NCI-H524 treated with DMSO at 0.1 percent for 48 hours (cell line): ENCODE results near the gene MLLT3.

Experiments used
- DNase-seq: peaks from one replicate; lab custom pipeline; 2025; lab: John Stamatoyannopoulos, UW

MLLT3 gene

DNA sequence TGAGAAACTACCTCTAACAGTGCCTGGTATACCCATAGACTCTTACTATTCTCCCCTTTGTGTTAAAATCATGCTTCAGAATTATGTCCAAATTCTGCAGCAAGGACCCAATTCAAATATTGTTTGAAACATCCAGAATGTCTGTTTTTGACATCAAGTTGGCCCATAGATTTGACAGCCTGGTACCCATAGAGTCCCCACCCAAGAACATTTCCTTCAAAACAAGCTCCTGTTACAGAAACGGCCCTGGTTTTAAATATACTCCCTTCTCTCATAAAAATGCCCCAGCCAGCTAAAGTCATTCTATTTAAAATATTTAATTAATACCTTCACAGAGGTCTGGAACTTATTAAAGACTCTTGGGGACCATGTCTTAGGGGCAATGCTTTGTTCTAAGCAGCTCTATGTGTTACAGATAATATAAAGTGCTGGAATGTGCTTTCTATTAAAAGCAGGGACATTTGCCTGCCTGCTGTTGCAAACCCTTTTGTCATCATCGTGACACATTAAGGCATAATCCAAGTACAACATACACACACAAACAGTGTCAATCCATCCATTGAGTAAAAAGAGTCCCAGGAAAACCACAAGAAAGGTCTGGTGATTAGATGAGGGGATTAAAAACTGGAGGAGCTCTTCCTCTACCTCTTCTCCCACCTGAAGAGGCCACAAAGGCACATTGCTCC lies 321.7 kb downstream of the MLLT3 start:
- no peak for DNase-seq

DNA sequence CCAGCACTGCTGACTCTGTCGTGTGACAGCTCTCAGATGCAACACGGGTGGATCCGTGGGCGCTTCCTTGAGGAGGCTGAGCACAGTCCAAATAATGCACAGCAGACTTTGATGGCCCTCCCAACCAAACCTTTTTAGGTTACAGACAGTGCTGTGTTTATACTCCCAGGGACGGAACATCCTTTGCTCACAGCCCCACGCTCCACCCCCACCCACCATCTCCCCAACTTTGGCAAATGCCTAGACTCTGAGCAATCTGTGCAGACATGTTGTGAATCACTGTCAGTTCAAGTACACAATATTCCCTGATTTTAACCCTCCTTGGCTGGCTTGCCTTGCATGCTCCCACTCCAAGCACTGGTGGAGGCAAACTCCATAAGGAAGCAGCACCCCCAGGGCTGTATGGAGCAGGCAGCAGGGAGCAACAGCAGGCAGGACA lies 324.6 kb downstream of the MLLT3 start:
- DNase-seq, result no peak

DNA sequence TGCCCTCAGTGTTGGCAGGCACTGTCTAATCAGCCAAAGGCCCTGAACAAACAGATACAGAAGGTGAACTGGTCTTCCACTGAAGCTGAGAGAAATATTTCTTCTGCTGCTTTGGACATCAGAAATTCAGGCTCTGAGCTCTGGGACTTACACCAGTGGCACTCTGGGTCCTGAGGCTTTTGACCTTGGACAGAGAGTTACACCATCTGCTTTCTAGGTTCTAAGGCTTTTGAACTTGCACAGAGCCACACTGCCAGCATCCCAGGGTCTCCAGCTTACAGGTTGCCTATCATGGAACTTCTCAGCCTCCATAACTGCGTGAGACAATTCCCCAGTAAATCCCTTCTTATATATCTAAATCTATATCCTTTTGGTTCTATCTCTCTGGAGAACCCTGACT lies 326.7 kb downstream of the MLLT3 start:
- no peak for DNase-seq

DNA sequence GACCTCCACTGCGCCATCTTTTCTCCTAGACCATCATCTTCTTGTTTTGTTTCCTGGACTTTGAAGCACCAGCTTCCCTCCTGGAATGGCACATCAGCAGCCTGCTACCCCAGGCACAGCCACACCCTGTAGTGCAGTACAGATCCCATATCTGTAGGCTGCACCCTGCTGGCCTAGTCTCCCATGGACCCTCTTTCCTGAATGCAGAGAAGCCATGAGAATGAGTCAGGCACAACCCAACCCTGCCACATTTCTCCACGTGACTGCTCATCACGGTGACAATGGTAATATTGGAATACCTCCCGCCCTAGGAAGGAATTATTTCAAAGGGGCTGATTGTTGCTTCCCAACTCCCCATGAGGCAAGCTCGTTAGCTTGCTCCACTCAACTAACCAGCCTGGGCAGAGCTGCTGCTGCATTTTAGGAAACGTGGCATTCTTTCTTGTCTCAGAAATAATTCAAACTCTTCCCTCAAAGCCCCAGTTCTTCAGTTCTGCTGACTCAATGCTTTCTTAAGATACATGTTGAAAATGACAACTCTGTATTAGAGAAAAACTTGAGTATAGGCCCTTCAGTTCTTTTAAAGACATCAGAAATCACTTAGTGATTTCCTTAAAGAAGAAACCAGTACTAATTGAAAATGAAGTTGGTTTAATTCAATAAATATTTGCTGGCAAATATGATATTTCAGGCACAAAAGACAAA lies 328.1 kb downstream of the MLLT3 start:
- DNase-seq, result no peak

DNA sequence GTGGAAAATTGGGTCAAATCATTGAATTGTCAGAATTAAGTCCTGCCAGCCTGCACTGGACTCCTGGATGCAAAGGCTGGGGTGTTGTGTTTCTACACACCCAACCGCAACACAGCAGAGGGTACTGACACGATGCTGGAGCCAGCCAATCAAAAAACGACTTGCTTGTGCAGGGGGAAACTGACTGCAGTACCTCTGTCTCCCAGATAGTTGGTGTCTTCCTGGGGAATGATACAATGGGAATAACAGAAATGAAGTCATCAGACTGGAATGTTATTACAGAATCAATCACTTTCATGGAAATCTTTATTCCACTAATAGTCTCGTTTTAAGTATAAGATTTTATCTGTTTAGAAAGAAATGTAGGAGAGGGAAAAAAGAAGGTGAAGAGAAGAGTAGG lies 330.3 kb downstream of the MLLT3 start:
- no peak for DNase-seq
